Transverse colon (tissue), 4 donors: ENCODE data around the gene XRRA1. TPM values are rescaled to one million over a fixed set of nuclear protein-coding genes. Genes with fewer than 3 reads are reported as not detected.

Experiments used
- DNase-seq: peaks from one replicate; pipeline ENCODE4 v3.0.0-alpha.2; 2019
- H3K27ac ChIP-seq, 4 donors: fragments of 200-600 bp; sonication (generic); 2 replicates each; pipeline ENCODE4 v1.5.1; 2016 to 2018; ENCODE audit warnings: inconsistent platforms in 4 of 4
- H3K27me3 ChIP-seq: fragments of 200-600 bp; sonication (generic); 2 replicates; pipeline ENCODE4 v1.5.1; 2017; ENCODE audit warnings: inconsistent platforms
- H3K36me3 ChIP-seq, 4 donors: fragments of 200-600 bp; sonication (generic); 2 replicates each; pipeline ENCODE4 v1.5.1; 2017 to 2019; ENCODE audit warnings: inconsistent platforms in 4 of 4
- H3K4me1 ChIP-seq, 4 donors: fragments of 200-600 bp; sonication (generic); 2 replicates each; pipeline ENCODE4 v1.5.1; 2017 to 2020; ENCODE audit warnings: inconsistent platforms in 4 of 4
- H3K4me3 ChIP-seq, 4 donors: fragments of 200-600 bp; sonication (generic); 1 replicate in 1 of 4; 2 replicates in 3 of 4; pipeline versions ENCODE4 v1.5.1 to v1.6.1; 2017 to 2019; ENCODE audit warnings: inconsistent platforms in 4 of 4
- H3K9me3 ChIP-seq, 2 donors: fragments of 200-600 bp; sonication (generic); 2 replicates each; pipeline ENCODE4 v1.5.1; 2017 to 2019; ENCODE audit warnings: inconsistent platforms in 2 of 2
- EP300 ChIP-seq: sonication (generic); formaldehyde crosslinking; IDR thresholded peaks from one replicate; pipeline ENCODE4 v1.6.1; 2017; ENCODE audit warnings: antibody characterized with exemption, low read depth
- POLR2A ChIP-seq: fragments of 450-650 bp; IDR thresholded peaks from one replicate; pipeline ENCODE4 v1.6.1; 2016; ENCODE audit warnings: antibody characterized with exemption, mild to moderate bottlenecking, moderate library complexity
- POLR2AphosphoS5 ChIP-seq, 3 donors: sonication (generic); formaldehyde crosslinking; IDR thresholded peaks; one replicate each; pipeline ENCODE4 v1.6.1; 2016; ENCODE audit warnings: antibody characterized with exemption in 3 of 3
- WGBS, 2 donors: methylation state at CpG; one replicate each; pipeline ENCODE4 v1.1.5; 2018; ENCODE audit warnings: low coverage in 1 of 2; 5-methylcytosine and 5-hydroxymethylcytosine counted together
- in situ Hi-C, 4 donors: fragments of 200-750 bp; cut with MboI; loops; one replicate each; pipeline versions ENCODE4 v1.15.0 to v1.15.1; 2017; ENCODE audit warnings: low sequenced_read_pairs in 3 of 4, low pct_ligation_motif_present in 1 of 4, low pct_unique_long_range_greater_than_20kb in 1 of 4
- intact Hi-C: fragments of 100-400 bp; cut with DNase I; formaldehyde crosslinking; loops from one replicate; pipeline ENCODE4 v1.15.1; 2023; ENCODE audit warnings: low total_unique reads
- total RNA-seq, 4 donors: library from RNA; depleted of rRNA; stranded (reverse); fragments of >200 nt; gene quantifications; one replicate each; pipeline ENCODE4 v1.1.0, GENCODE V29; 2016
- TF ChIP-seq, protein P1 (sequence below), 5 experiments: fragments of 200-600 bp in 3 of 5; fragments of 450-650 bp in 2 of 5; sonication (generic) in 3 of 5; IDR thresholded peaks; 1 replicate in 2 of 5; 2 replicates in 3 of 5; pipeline ENCODE4 v1.5.1; 2016 to 2017; ENCODE audit warnings: antibody characterized with exemption in 5 of 5, inconsistent platforms in 3 of 5, mild to moderate bottlenecking in 2 of 5, moderate library complexity in 1 of 5

The XRRA1 gene
- total RNA-seq, 4 donors from 2014 or later = 5.7 to 61.0 (median 17.2) TPM

DNA sequence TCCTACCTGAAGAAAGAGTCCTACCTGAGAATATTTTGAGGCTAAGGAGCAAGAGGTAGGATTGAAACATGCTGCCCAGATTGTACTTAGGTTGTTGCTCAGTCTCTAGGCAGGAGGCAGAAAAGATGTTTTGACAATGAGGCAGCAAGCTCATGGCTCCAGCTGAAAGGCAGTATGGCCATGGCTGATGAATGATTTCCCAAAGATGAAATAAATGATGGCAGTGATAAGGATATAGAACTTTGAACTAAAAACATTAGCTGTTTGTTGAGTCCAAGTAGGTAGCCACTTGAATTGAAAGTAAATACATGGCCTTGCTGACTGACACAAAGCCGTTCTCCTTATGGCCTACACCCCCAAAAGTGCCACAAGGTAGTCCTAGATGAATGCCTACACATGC lies 33.0 kb upstream of the XRRA1 start:
- intact Hi-C loops (no loop called here), in situ Hi-C loops (no loop called here)
- no peak for DNase-seq
- H3K27ac ChIP-seq = no peak overlapping the region
- no peaks in the 10 kb centered on the region for H3K27me3 ChIP-seq
- no peak for TF ChIP-seq POLR2AphosphoS5 (IDR thresholded peaks at IDR 0.05)
- TF ChIP-seq, protein P1, sequence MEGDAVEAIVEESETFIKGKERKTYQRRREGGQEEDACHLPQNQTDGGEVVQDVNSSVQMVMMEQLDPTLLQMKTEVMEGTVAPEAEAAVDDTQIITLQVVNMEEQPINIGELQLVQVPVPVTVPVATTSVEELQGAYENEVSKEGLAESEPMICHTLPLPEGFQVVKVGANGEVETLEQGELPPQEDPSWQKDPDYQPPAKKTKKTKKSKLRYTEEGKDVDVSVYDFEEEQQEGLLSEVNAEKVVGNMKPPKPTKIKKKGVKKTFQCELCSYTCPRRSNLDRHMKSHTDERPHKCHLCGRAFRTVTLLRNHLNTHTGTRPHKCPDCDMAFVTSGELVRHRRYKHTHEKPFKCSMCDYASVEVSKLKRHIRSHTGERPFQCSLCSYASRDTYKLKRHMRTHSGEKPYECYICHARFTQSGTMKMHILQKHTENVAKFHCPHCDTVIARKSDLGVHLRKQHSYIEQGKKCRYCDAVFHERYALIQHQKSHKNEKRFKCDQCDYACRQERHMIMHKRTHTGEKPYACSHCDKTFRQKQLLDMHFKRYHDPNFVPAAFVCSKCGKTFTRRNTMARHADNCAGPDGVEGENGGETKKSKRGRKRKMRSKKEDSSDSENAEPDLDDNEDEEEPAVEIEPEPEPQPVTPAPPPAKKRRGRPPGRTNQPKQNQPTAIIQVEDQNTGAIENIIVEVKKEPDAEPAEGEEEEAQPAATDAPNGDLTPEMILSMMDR (IDR thresholded peaks at IDR 0.05) = no peak
- no peak for TF ChIP-seq EP300
- TF ChIP-seq POLR2A = no peak
- 60 to 88% methylated on average over 1 of the region's 1 CpG for whole genome bisulfite sequencing, 2 donors
- H3K4me3 ChIP-seq = no peak overlapping the region
- H3K36me3 ChIP-seq = peaks cover 0 to 17% (median 7%) of the 10 kb centered on the region in 4 donors
- no peaks in the 10 kb centered on the region for H3K4me1 ChIP-seq
- no peaks in the 10 kb centered on the region for H3K9me3 ChIP-seq

DNA sequence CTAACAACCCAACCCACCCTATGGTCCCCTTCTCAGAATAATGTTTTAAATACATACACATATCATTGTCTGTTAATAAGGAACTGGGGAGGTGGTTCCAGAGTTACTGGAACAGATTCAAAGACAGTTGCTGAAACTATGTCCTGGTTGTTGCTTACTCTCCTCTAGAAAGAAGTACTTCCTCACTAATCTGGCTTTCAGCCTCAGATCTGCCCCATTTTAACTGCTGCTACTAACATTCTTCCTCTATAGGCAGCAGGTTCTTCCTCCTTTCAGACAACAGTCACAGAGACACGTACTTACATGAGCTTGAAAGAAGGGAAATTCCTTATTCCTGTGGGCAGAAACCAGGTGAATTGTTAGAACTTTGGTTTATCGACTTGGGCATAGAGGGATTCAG lies 31.7 kb upstream of the XRRA1 start:
- 77 to 83% methylated on average over 1 to 2 of the region's 2 CpGs for WGBS, 2 donors
- no peak overlapping the region for H3K4me3 ChIP-seq

DNA sequence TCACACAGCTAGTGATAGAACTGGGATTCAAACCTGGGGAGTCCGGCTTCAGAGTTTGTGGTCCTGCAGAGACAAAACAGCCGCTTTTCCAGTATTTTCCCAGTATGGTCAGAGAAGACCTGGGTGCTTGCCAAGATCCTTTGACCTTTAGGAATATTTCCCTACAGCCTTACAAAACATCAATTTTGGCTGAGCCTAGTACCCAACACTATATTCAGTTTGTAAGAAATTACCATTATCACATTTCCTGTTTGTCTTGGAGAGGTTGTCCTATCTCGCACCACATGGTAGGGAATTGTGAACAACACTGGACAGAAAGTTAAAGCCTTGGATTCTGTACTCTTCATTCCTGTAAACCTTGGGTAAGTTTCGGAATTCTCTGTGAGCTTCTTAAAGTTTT lies 29.1 kb upstream of the XRRA1 start:
- no peak overlapping the region for H3K4me3 ChIP-seq
- no peak overlapping the region for H3K27ac ChIP-seq
- WGBS, 2 donors = 89 to 91% methylated on average over 3 to 4 of the region's 4 CpGs
- in situ Hi-C loops = no loop called here
- H3K4me1 ChIP-seq = no peaks in the 10 kb centered on the region
- peaks cover 0 to 31% (median 14%) of the 10 kb centered on the region in 4 donors for H3K36me3 ChIP-seq
- no peaks in the 10 kb centered on the region for H3K27me3 ChIP-seq
- TF ChIP-seq EP300 (no peak), POLR2A (no peak), POLR2AphosphoS5 (IDR thresholded peaks at IDR 0.05) (no peak)
- TF ChIP-seq, protein P1 (IDR thresholded peaks at IDR 0.05) = no peak
- intact Hi-C loops = no loop called here
- H3K9me3 ChIP-seq = no peaks in the 10 kb centered on the region
- no peak for DNase-seq

More for the DNA sequence above, 31.7 kb upstream of the XRRA1 start:
- intact Hi-C loops = no loop called here
- H3K36me3 ChIP-seq = peaks cover 0 to 28% (median 12%) of the 10 kb centered on the region in 4 donors
- no peaks in the 10 kb centered on the region for H3K4me1 ChIP-seq
- no peak overlapping the region for H3K27ac ChIP-seq
- no peak for DNase-seq
- TF ChIP-seq POLR2A (no peak), POLR2AphosphoS5 (IDR thresholded peaks at IDR 0.05) (no peak), EP300 (no peak)
- TF ChIP-seq, protein P1 (IDR thresholded peaks at IDR 0.05) = no peak
- no peaks in the 10 kb centered on the region for H3K27me3 ChIP-seq
- in situ Hi-C loops = no loop called here
- H3K9me3 ChIP-seq = no peaks in the 10 kb centered on the region

DNA sequence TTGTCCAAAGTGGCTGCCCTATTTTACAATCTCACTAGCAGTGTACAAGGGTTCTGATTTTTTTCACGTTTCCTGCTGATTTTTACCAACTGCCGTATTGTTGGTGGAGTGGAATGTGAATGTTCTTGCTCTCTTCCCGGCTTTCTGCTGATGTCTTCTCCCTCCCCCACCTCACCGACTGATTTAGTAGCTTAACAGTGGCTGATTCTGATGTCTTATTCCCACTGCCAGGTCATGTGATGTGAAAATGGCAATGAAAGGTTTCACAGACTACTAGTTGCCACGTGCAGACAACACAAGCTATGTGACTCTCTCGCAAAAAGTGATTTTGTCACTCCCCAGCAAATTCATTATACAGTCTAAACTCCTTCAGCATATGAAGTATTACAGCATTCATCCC lies 22.5 kb upstream of the XRRA1 start:
- in situ Hi-C loops = no loop called here
- Histone ChIP-seq H3K27ac (no peak overlapping the region), H3K9me3 (no peaks in the 10 kb centered on the region), H3K36me3 (peaks cover 0 to 56% (median 17%) of the 10 kb centered on the region in 4 donors), H3K27me3 (no peaks in the 10 kb centered on the region), H3K4me3 (no peak overlapping the region), H3K4me1 (no peaks in the 10 kb centered on the region)
- intact Hi-C loops = no loop called here
- DNase-seq = no peak
- 46 to 90% methylated on average over 3 to 6 of the region's 6 CpGs for WGBS, 2 donors
- no peak for TF ChIP-seq POLR2AphosphoS5 (IDR thresholded peaks at IDR 0.05)
- TF ChIP-seq EP300 = no peak
- no peak for TF ChIP-seq POLR2A
- TF ChIP-seq, protein P1 (IDR thresholded peaks at IDR 0.05) = no peak
